Ovary (tissue), 3 donors: Measurements from ENCODE around the gene BRMS1.

Experiments used
- CTCF ChIP-seq, 3 donors: fragments of 450-650 bp in 2 of 3; fragments of 200-600 bp in 1 of 3; IDR thresholded peaks; one replicate each; pipeline versions ENCODE4 v1.5.1 to v1.8.0; 2016 to 2022; ENCODE audit warnings: antibody characterized with exemption in 3 of 3, mild to moderate bottlenecking in 1 of 3
- POLR2A ChIP-seq: fragments of 450-650 bp; IDR thresholded peaks from one replicate; pipeline ENCODE4 v1.6.1; 2017; ENCODE audit warnings: antibody characterized with exemption, mild to moderate bottlenecking, moderate library complexity
- donor health status: DM: no; HTN: no; CAD: no.

DNA sequence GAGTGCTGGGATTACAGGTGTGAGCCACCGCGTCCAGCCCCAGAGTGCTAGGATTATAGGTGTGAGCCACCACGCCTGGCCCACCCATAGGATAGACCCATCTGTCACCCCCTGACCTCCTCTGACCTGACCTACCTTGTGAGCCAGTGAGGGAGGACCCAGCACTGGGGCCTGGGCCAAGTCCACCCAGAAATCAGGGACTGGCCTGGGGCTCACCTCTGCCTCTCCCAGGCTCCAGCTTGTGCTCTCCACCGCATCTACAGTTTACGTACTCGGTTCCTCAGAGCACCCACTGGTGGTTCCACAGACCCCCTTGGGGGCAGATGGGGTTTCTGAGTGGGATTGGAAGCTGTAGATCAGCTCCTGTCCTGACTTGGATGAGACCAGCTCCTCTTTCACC, 20.3 kb upstream of the BRMS1 start:
- no peak for TF ChIP-seq POLR2A
- no peak for TF ChIP-seq CTCF (IDR thresholded peaks at IDR 0.05)
